Measurements from ENCODE around the gene PLXNB1.

PLXNB1 gene

GRCh38 chr3:48422272-48422671 lies 7.6 kb downstream of the PLXNB1 start:
- H3K36me3 ChIP-seq (ENCODE audit: insufficient read depth, insufficient read length, low read length), result peaks cover 78% of the 10 kb centered on the region
- H3K4me3 ChIP-seq (ENCODE audit: insufficient read length, low read depth), result no peak overlapping the region
- TF ChIP-seq ZNF274 (IDR thresholded peaks at IDR 0.05; ENCODE audit: low read depth, low read length) (no peak), YY1 (IDR thresholded peaks at IDR 0.05; ENCODE audit: insufficient read depth, insufficient read length) (no peak), SUZ12 (IDR thresholded peaks at IDR 0.05; ENCODE audit: extremely low read depth, insufficient read depth, insufficient read length) (no peak)
- no peaks in the 10 kb centered on the region for H3K9me3 ChIP-seq (ENCODE audit: insufficient read depth, low read length)
- no peaks in the 10 kb centered on the region for H3K27me3 ChIP-seq (ENCODE audit: insufficient read depth, insufficient read length)
- H3K4me1 ChIP-seq (ENCODE audit: insufficient read depth, insufficient read length), result peaks cover 14% of the 10 kb centered on the region
- no peak for DNase-seq (ENCODE audit: low read depth, low spot score)
- H3K9ac ChIP-seq (ENCODE audit: insufficient read length, low read depth), result no peak overlapping the region

- Histone ChIP-seq H3K9me3 (ENCODE audit: insufficient read depth, low read length) (no peaks in the 10 kb centered on the region), H3K4me1 (ENCODE audit: insufficient read depth, insufficient read length) (peaks cover 11% of the 10 kb centered on the region), H3K36me3 (ENCODE audit: insufficient read depth, insufficient read length, low read length) (peaks cover 88% of the 10 kb centered on the region), H3K27me3 (ENCODE audit: insufficient read depth, insufficient read length) (no peaks in the 10 kb centered on the region), H3K9ac (ENCODE audit: insufficient read length, low read depth) (no peak overlapping the region), H3K4me3 (ENCODE audit: insufficient read length, low read depth) (no peak overlapping the region)
- TF ChIP-seq ZNF274 (IDR thresholded peaks at IDR 0.05; ENCODE audit: low read depth, low read length), result no peak
- TF ChIP-seq YY1 (IDR thresholded peaks at IDR 0.05; ENCODE audit: insufficient read depth, insufficient read length), result no peak
- TF ChIP-seq SUZ12 (IDR thresholded peaks at IDR 0.05; ENCODE audit: extremely low read depth, insufficient read depth, insufficient read length), result no peak
- DNase-seq (ENCODE audit: low read depth, low spot score), result no peak
Measured at GRCh38 chr3:48420561-48420960, 9.3 kb downstream of the PLXNB1 start.

GRCh38 chr3:48419597-48419996 lies 10.3 kb downstream of the PLXNB1 start:
- no peak for TF ChIP-seq YY1 (IDR thresholded peaks at IDR 0.05; ENCODE audit: insufficient read depth, insufficient read length)
- no peak for TF ChIP-seq SUZ12 (IDR thresholded peaks at IDR 0.05; ENCODE audit: extremely low read depth, insufficient read depth, insufficient read length)
- TF ChIP-seq ZNF274 (IDR thresholded peaks at IDR 0.05; ENCODE audit: low read depth, low read length), result no peak
- Histone ChIP-seq H3K27me3 (ENCODE audit: insufficient read depth, insufficient read length) (no peaks in the 10 kb centered on the region), H3K9me3 (ENCODE audit: insufficient read depth, low read length) (no peaks in the 10 kb centered on the region)

GRCh38 chr3:48419149-48419548 lies 10.7 kb downstream of the PLXNB1 start:
- no peaks in the 10 kb centered on the region for H3K9me3 ChIP-seq (ENCODE audit: insufficient read depth, low read length)
- H3K4me3 ChIP-seq (ENCODE audit: insufficient read length, low read depth), result no peak overlapping the region
- no peak for DNase-seq (ENCODE audit: low read depth, low spot score)
- H3K4me1 ChIP-seq (ENCODE audit: insufficient read depth, insufficient read length), result peaks cover 3% of the 10 kb centered on the region
- no peak overlapping the region for H3K9ac ChIP-seq (ENCODE audit: insufficient read length, low read depth)
- TF ChIP-seq SUZ12 (IDR thresholded peaks at IDR 0.05; ENCODE audit: extremely low read depth, insufficient read depth, insufficient read length), result no peak
- TF ChIP-seq ZNF274 (IDR thresholded peaks at IDR 0.05; ENCODE audit: low read depth, low read length), result no peak
- TF ChIP-seq YY1 (IDR thresholded peaks at IDR 0.05; ENCODE audit: insufficient read depth, insufficient read length), result no peak
- peaks cover 92% of the 10 kb centered on the region for H3K36me3 ChIP-seq (ENCODE audit: insufficient read depth, insufficient read length, low read length)
- H3K27me3 ChIP-seq (ENCODE audit: insufficient read depth, insufficient read length), result no peaks in the 10 kb centered on the region

More at GRCh38 chr3:48419597-48419996, 10.3 kb downstream of the PLXNB1 start:
- Histone ChIP-seq H3K4me1 (ENCODE audit: insufficient read depth, insufficient read length) (peaks cover 5% of the 10 kb centered on the region), H3K9ac (ENCODE audit: insufficient read length, low read depth) (no peak overlapping the region), H3K4me3 (ENCODE audit: insufficient read length, low read depth) (no peak overlapping the region), H3K36me3 (ENCODE audit: insufficient read depth, insufficient read length, low read length) (peaks cover 92% of the 10 kb centered on the region)
- no peak for DNase-seq (ENCODE audit: low read depth, low spot score)

GRCh38 chr3:48418651-48419050 lies 11.2 kb downstream of the PLXNB1 start:
- H3K36me3 ChIP-seq (ENCODE audit: insufficient read depth, insufficient read length, low read length), result peaks cover 92% of the 10 kb centered on the region
- H3K9me3 ChIP-seq (ENCODE audit: insufficient read depth, low read length), result no peaks in the 10 kb centered on the region
- no peaks in the 10 kb centered on the region for H3K27me3 ChIP-seq (ENCODE audit: insufficient read depth, insufficient read length)
- no peaks in the 10 kb centered on the region for H3K4me1 ChIP-seq (ENCODE audit: insufficient read depth, insufficient read length)
- no peak overlapping the region for H3K9ac ChIP-seq (ENCODE audit: insufficient read length, low read depth)
- DNase-seq (ENCODE audit: low read depth, low spot score), result no peak
- TF ChIP-seq YY1 (IDR thresholded peaks at IDR 0.05; ENCODE audit: insufficient read depth, insufficient read length) (no peak), SUZ12 (IDR thresholded peaks at IDR 0.05; ENCODE audit: extremely low read depth, insufficient read depth, insufficient read length) (no peak)
- no peak overlapping the region for H3K4me3 ChIP-seq (ENCODE audit: insufficient read length, low read depth)

GRCh38 chr3:48418140-48418539 lies 11.7 kb downstream of the PLXNB1 start:
- no peak for DNase-seq (ENCODE audit: low read depth, low spot score)
- H3K4me1 ChIP-seq (ENCODE audit: insufficient read depth, insufficient read length), result no peaks in the 10 kb centered on the region
- TF ChIP-seq YY1 (IDR thresholded peaks at IDR 0.05; ENCODE audit: insufficient read depth, insufficient read length), result no peak
- TF ChIP-seq SUZ12 (IDR thresholded peaks at IDR 0.05; ENCODE audit: extremely low read depth, insufficient read depth, insufficient read length), result no peak
- no peak for TF ChIP-seq ZNF274 (IDR thresholded peaks at IDR 0.05; ENCODE audit: low read depth, low read length)
- no peak overlapping the region for H3K4me3 ChIP-seq (ENCODE audit: insufficient read length, low read depth)
- no peak overlapping the region for H3K9ac ChIP-seq (ENCODE audit: insufficient read length, low read depth)
- peaks cover 92% of the 10 kb centered on the region for H3K36me3 ChIP-seq (ENCODE audit: insufficient read depth, insufficient read length, low read length)
- no peaks in the 10 kb centered on the region for H3K27me3 ChIP-seq (ENCODE audit: insufficient read depth, insufficient read length)
- no peaks in the 10 kb centered on the region for H3K9me3 ChIP-seq (ENCODE audit: insufficient read depth, low read length)

- peaks cover 92% of the 10 kb centered on the region for H3K36me3 ChIP-seq (ENCODE audit: insufficient read depth, insufficient read length, low read length)
- H3K9ac ChIP-seq (ENCODE audit: insufficient read length, low read depth), result no peak overlapping the region
- no peaks in the 10 kb centered on the region for H3K9me3 ChIP-seq (ENCODE audit: insufficient read depth, low read length)
- TF ChIP-seq YY1 (IDR thresholded peaks at IDR 0.05; ENCODE audit: insufficient read depth, insufficient read length) (no peak), SUZ12 (IDR thresholded peaks at IDR 0.05; ENCODE audit: extremely low read depth, insufficient read depth, insufficient read length) (no peak), ZNF274 (IDR thresholded peaks at IDR 0.05; ENCODE audit: low read depth, low read length) (no peak)
- no peak for DNase-seq (ENCODE audit: low read depth, low spot score)
- H3K4me3 ChIP-seq (ENCODE audit: insufficient read length, low read depth), result no peak overlapping the region
- no peaks in the 10 kb centered on the region for H3K4me1 ChIP-seq (ENCODE audit: insufficient read depth, insufficient read length)
- no peaks in the 10 kb centered on the region for H3K27me3 ChIP-seq (ENCODE audit: insufficient read depth, insufficient read length)
Measured at GRCh38 chr3:48417529-48418108, 12.3 kb downstream of the PLXNB1 start.

Data from NT2/D1 (cell line).